Activated naive CD8-positive, alpha-beta T cell treated with anti-CD3 and anti-CD28 coated beads, Interleukin-2, amount 10 ng/mL, durations not matched to agents 7 days and 5 days (primary cell): Measurements from ENCODE around the gene PRIMPOL. TPM values are rescaled to one million over a fixed set of nuclear protein-coding genes. Genes with fewer than 3 reads are reported as not detected.
A peak's percentile ranks its signal among the peaks of the same experiment; 100 is the strongest.

Experiments used
- ATAC-seq: fragments of 150-1000 bp; cut with Tn5 transposase; one replicate; pipeline ENCODE4 v1.10.0; 2021; ENCODE audit warnings: low read depth, moderate library complexity
- POLR2A ChIA-PET: fragments of 350-600 bp; sonication (Branson Sonifier 250); formaldehyde crosslinking; loops from one replicate; lab custom pipeline; 2021; ENCODE audit warnings: antibody characterized with exemption; lab: Charles Lee
- DNase-seq: peaks from one replicate; pipeline ENCODE4 v3.0.0; 2021
- H3K27ac Mint-ChIP-seq: one replicate; pipeline ENCODE4 v1.8.0; 2022; ENCODE audit warnings: mild to moderate bottlenecking, mixed read lengths
- H3K27me3 Mint-ChIP-seq: one replicate; pipeline ENCODE4 v1.8.0; 2022; ENCODE audit warnings: mild to moderate bottlenecking, moderate library complexity, mixed read lengths
- H3K36me3 Mint-ChIP-seq: one replicate; pipeline ENCODE4 v1.8.0; 2021; ENCODE audit warnings: mild to moderate bottlenecking, mixed read lengths
- H3K4me1 Mint-ChIP-seq: one replicate; pipeline ENCODE4 v1.8.0; 2021; ENCODE audit warnings: mixed read lengths
- H3K4me3 Mint-ChIP-seq: one replicate; pipeline ENCODE4 v1.8.0; 2022; ENCODE audit warnings: mild to moderate bottlenecking, moderate library complexity, mixed read lengths
- H3K9me3 Mint-ChIP-seq: one replicate; pipeline ENCODE4 v1.8.0; 2021; ENCODE audit warnings: mixed read lengths
- total RNA-seq, 2 experiments: library from RNA; stranded (reverse); gene quantifications; one replicate each; pipeline ENCODE4 v1.2.3, GENCODE V29; 2021

PRIMPOL gene
- total RNA-seq, 2 experiments from 2014 or later, result 22.5 to 25.0 TPM

DNA sequence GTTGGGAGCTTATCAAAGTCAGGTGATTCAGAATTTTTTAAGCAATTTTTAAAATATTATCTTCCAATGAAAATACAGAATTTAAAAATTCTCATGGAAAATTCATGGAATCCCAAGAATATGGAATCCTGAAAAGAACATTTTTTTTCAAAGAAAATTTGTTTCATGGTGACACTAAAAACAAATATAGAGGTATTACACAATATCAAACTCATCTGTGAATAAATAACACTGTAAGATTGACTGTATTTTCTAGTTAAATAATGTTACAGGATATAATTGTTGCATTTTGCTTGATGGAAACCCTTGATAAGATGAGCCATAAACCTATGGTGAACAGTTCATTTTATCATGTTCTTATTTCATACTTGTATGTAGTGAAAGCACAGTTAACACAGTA lies 11.4 kb downstream of the PRIMPOL start:
- Mint-ChIP-seq H3K4me3 (no peak overlapping the region), H3K27ac (no peak overlapping the region), H3K4me1 (peaks cover 6% of the 10 kb centered on the region), H3K36me3 (peaks cover 20% of the 10 kb centered on the region), H3K9me3 (no peaks in the 10 kb centered on the region), H3K27me3 (no peaks in the 10 kb centered on the region)
- POLR2A ChIA-PET, result no interaction called here
- ATAC-seq (no peak), DNase-seq (no peak)

DNA sequence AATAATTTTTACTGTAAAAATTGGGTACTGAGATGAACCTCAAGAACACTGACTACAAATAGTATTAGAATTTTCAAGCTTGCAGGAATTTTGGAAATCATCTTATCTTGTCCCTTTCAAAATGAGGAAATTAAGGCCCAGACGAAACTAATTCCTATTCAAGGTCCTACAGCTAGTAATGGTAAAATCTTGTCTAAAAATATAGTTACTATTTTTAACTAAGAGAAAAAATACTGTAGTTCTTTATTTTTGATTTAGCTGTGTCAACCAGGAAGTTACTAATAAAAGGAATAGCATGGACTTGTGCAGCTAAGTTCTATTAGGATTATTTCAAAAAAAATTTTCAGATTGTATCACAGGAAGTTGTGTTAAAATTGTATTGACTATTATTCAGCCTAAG lies 12.7 kb downstream of the PRIMPOL start:
- Mint-ChIP-seq H3K27ac (no peak overlapping the region), H3K9me3 (no peaks in the 10 kb centered on the region), H3K4me3 (no peak overlapping the region), H3K4me1 (peaks cover 8% of the 10 kb centered on the region), H3K36me3 (peaks cover 22% of the 10 kb centered on the region), H3K27me3 (no peaks in the 10 kb centered on the region)
- POLR2A ChIA-PET, result interaction anchor here (1.4 kb wide), 1 partner anchor 13 kb away, joined by 4 read pairs; the partner anchor contains the start of genes CASP3 and PRIMPOL
- ATAC-seq, result no peak
- DNase-seq, result no peak

DNA sequence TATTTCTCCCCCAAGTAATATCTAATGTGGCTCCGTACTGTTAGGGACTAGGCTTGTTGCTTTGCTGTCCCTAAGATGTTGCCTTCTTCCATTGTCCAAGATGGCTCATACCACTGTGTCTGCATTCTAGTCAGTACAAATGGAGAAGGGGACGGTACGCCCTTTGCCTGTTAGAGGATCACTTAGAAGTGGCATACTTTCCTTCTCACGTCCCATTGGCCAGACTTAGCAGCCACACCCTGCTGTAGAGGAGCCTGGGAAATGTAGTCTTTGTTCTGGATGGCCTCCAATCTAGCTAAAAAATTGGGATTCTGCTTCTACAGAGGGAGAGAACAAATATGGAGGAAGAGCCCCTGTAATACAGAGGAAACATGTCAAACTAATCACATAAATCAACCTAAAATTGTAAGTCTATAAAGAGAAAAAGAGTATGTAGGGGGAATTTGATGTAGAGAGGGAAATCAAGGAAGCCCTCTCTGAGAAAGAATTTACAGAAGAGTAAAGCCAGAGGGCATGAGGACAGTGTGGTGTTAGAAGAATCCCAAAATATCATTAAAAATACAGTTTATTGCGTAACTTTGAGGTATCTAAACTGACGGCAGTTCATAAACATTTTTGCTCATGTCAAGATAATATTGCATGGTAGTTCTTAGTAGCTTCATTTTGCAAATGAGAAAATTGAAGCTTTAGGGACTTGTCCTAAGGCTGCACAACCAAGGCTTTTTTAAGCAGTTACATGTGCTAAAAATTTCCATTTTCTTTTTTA lies 15.1 kb downstream of the PRIMPOL start:
- Mint-ChIP-seq H3K36me3 (peaks cover 37% of the 10 kb centered on the region), H3K27ac (peak overlapping the region; percentile 34), H3K27me3 (no peaks in the 10 kb centered on the region), H3K9me3 (no peaks in the 10 kb centered on the region), H3K4me3 (no peak overlapping the region), H3K4me1 (peaks cover 26% of the 10 kb centered on the region)
- DNase-seq (no peak), ATAC-seq (no peak)
- POLR2A ChIA-PET, result interaction anchor here (1.2 kb wide), 1 partner anchor 15 kb away, joined by 5 read pairs; the partner anchor contains the start of genes CASP3 and PRIMPOL

DNA sequence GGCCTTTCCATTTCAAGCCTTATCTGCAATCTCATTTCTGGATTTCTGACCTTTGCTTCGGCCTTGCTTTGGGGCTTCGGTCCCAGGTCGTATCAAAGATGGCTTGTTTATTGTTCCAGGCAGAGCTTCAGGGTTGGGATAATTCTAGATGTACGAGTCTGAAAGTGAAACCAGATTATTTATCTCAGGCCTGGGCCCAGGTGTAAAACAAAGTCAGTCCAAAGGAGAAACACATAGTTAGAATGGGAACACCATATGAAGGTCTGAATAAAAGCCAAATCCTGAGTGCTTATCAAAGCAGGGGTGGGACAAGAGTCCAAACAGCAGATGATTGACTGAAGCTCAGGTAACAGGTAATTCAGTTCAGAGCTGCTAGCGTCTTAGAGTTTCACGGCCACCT lies 17.1 kb downstream of the PRIMPOL start:
- ATAC-seq, result no peak
- Mint-ChIP-seq H3K27me3 (no peaks in the 10 kb centered on the region), H3K4me1 (peaks cover 31% of the 10 kb centered on the region), H3K27ac (peak overlapping the region; percentile 36), H3K36me3 (peaks cover 33% of the 10 kb centered on the region), H3K9me3 (no peaks in the 10 kb centered on the region), H3K4me3 (no peak overlapping the region)
- POLR2A ChIA-PET, result no interaction called here
- DNase-seq, result no peak

DNA sequence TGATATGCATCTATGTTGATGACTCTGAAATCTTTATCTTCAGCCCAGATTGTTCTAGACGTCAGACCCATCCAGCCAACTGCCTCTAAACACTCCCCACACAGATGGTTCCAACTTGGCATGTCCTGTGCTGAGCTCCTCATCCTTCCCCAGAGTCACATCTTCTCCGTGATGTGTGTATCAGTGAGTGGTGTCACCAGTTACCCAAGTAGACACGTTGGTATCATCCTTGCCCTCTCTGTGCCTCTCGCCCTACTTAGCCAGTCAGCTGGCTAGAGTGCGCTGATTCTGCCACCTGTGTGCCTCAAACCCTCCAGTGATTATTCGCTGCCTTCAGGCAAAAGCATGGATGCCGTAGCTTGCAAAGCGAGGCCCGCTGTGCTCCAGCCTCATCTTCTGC lies 18.6 kb downstream of the PRIMPOL start:
- Mint-ChIP-seq H3K36me3 (peaks cover 43% of the 10 kb centered on the region), H3K4me3 (peak overlapping the region; percentile 8), H3K9me3 (no peaks in the 10 kb centered on the region), H3K27me3 (no peaks in the 10 kb centered on the region), H3K4me1 (peaks cover 31% of the 10 kb centered on the region), H3K27ac (peak overlapping the region; percentile 90)
- POLR2A ChIA-PET, result interaction anchor here (0.9 to 2.1 kb wide), 5 partner anchors 18 to 438 kb away, joined by 3 to 11 read pairs (median 3); partner anchors contain the start of genes CASP3, CENPU and PRIMPOL
- peak; percentile 32 for ATAC-seq
- peak; percentile 38 for DNase-seq

DNA sequence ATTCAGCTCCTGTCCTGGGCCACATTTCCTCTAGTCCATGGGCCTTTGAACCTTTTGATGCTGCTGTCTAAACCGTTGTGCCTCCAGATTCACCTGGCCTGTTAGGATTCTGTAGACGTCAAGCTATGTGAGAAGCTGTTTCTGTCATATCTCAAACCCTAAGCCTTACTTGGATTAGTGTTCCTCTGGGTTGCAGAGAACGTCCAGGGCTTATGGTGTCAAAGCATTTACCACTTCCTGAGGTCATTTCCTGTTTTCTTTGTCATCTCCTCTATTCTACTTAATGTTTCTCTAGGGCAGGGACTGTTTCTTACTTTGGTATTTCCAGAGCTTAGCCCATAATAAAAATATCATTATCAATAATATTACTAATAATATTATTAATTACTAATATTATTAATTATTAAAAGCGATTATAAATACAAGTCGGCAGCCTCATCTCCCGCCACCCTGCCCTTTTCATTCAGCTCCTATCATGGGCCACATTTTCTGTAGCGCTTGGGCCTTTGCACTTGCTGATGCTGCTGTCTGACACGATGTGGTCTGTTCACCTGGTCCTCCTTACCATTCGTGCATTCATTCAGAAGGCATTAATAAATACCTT lies 19.1 kb downstream of the PRIMPOL start:
- Mint-ChIP-seq H3K4me3 (peak overlapping the region; percentile 31), H3K27me3 (no peaks in the 10 kb centered on the region), H3K9me3 (no peaks in the 10 kb centered on the region), H3K36me3 (peaks cover 43% of the 10 kb centered on the region), H3K4me1 (peaks cover 31% of the 10 kb centered on the region), H3K27ac (peak overlapping the region; percentile 90)
- DNase-seq, result no peak
- POLR2A ChIA-PET, result interaction anchor here (0.9 to 2.1 kb wide), 5 partner anchors 19 to 439 kb away, joined by 3 to 11 read pairs (median 3); partner anchors contain the start of genes CASP3, CENPU and PRIMPOL
- ATAC-seq, result peak; percentile 90

DNA sequence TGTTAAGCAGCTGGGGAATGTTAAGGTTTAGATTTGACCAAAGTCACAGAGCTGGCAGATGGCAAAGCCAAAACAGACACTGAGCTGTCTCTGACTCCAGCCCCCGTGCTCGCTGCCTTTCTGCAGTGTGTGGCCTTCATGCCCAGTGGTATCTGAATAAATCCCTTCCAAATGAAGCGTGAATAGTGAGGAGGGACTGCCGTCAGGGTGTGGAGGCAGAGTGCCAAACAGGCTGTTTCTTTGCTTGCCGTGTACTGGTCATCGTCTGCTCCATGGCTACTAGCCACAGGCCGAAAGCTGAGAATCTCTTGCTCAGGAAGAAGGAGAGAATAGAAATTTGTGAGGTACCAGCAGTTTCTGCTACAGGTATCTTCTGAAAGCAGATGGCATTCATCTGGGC lies 19.7 kb downstream of the PRIMPOL start:
- peak overlapping the region; percentile 78 for H3K27ac Mint-ChIP-seq
- peak overlapping the region; percentile 31 for H3K4me3 Mint-ChIP-seq
- no peaks in the 10 kb centered on the region for H3K27me3 Mint-ChIP-seq
- DNase-seq, result no peak
- no peak for ATAC-seq
- POLR2A ChIA-PET, result interaction anchor here (1.3 to 2.1 kb wide), 2 partner anchors 65 to 132 kb away, joined by 3 to 11 read pairs; partner anchors contain the start of gene CENPU
- no peaks in the 10 kb centered on the region for H3K9me3 Mint-ChIP-seq
- H3K36me3 Mint-ChIP-seq, result peaks cover 45% of the 10 kb centered on the region
- H3K4me1 Mint-ChIP-seq, result peaks cover 31% of the 10 kb centered on the region

DNA sequence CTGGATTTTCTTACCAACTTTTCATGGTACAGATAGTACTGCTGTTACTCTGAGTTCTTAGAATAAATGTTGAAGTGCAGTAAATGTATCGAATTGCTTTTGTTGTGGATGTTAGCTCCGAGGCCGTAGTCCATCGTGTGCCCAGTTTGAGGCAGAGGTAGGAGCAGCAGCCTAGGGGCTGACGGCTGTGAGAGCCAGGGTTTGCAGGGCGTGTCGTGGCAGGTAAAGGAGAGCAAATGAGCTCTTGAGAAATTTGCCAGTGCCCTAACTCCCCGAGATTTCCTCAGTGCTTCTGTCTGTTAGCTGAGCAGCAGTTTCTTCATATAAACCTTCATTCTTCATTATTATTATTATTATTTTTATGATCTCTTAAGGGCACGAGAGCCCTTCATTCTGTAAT lies 21.6 kb downstream of the PRIMPOL start:
- DNase-seq, result no peak
- Mint-ChIP-seq H3K36me3 (peaks cover 41% of the 10 kb centered on the region), H3K9me3 (no peaks in the 10 kb centered on the region), H3K27me3 (no peaks in the 10 kb centered on the region), H3K27ac (peak overlapping the region; percentile 42), H3K4me1 (peaks cover 26% of the 10 kb centered on the region), H3K4me3 (no peak overlapping the region)
- POLR2A ChIA-PET, result interaction anchor here (0.7 kb wide), 1 partner anchor 35 kb away, joined by 3 read pairs; no protein-coding TSS in a partner anchor
- no peak for ATAC-seq

DNA sequence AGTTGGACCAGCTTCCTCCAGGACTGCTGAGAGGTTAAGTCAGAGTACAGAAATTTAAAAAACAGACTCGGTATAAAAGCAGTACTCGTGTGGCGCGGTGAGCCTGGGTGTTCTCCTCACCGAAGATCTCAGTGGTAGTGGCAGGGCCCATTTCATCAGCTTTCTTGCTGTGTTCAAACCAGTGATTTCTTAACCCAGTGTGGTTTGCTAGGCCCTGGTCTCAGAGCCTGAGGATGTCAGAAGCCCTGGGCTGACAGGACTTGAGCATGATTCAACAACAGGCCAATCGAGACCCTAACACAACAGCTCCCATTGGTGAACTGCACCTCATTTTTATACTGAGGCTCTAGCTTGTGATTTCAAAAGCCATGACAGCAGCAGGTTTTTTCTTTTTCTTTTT lies 23.2 kb downstream of the PRIMPOL start:
- H3K4me3 Mint-ChIP-seq, result no peak overlapping the region
- peaks cover 31% of the 10 kb centered on the region for H3K36me3 Mint-ChIP-seq
- H3K27ac Mint-ChIP-seq, result no peak overlapping the region
- H3K9me3 Mint-ChIP-seq, result no peaks in the 10 kb centered on the region
- peaks cover 22% of the 10 kb centered on the region for H3K4me1 Mint-ChIP-seq
- no peaks in the 10 kb centered on the region for H3K27me3 Mint-ChIP-seq
- POLR2A ChIA-PET, result no interaction called here
- no peak for ATAC-seq
- no peak for DNase-seq

DNA sequence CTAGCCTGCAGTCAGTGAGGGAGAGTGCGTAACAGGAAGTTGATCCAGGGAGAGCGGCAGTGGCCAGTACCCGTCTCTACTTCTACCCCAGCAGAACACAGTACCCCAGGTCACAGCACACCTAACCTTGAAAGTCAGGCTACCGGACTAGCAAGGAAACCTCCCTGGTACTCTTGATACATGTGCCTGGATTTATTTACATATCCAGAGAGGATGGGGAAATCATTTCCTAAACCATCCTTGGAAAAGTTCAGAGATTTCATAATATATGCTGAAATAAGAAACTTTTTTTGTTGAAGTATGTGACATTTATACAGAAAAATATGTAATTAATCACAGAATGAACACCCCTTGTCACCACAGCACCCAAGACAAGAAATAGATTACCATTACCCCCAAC lies 24.5 kb downstream of the PRIMPOL start:
- ATAC-seq, result no peak

DNA sequence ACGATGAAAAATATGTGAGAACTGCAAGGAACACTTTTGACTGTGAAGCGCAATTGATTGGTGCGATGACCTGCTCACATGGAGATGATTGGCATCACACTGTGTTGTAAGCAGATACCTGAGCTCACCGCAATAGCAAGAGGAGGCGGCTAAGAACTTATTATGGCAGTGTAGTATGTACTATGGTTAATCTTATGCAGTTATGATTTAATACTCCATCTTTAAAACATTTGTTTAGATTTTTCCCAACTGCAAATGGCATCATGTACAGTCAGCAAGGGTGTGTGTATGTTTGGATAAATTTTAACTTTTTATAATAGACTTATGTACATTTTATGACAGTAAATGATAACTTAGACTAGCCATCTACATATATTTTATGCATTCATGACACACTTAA lies 25.5 kb downstream of the PRIMPOL start:
- no peaks in the 10 kb centered on the region for H3K27me3 Mint-ChIP-seq
- no peaks in the 10 kb centered on the region for H3K9me3 Mint-ChIP-seq
- DNase-seq, result no peak
- POLR2A ChIA-PET, result no interaction called here
- peaks cover 2% of the 10 kb centered on the region for H3K4me1 Mint-ChIP-seq
- no peak for ATAC-seq
- H3K4me3 Mint-ChIP-seq, result no peak overlapping the region
- peaks cover 19% of the 10 kb centered on the region for H3K36me3 Mint-ChIP-seq
- no peak overlapping the region for H3K27ac Mint-ChIP-seq

More for the DNA sequence above, 24.5 kb downstream of the PRIMPOL start:
- Mint-ChIP-seq H3K27ac (no peak overlapping the region), H3K9me3 (no peaks in the 10 kb centered on the region), H3K4me1 (peaks cover 11% of the 10 kb centered on the region), H3K4me3 (no peak overlapping the region), H3K36me3 (peaks cover 21% of the 10 kb centered on the region), H3K27me3 (no peaks in the 10 kb centered on the region)
- DNase-seq, result no peak
- POLR2A ChIA-PET, result no interaction called here

DNA sequence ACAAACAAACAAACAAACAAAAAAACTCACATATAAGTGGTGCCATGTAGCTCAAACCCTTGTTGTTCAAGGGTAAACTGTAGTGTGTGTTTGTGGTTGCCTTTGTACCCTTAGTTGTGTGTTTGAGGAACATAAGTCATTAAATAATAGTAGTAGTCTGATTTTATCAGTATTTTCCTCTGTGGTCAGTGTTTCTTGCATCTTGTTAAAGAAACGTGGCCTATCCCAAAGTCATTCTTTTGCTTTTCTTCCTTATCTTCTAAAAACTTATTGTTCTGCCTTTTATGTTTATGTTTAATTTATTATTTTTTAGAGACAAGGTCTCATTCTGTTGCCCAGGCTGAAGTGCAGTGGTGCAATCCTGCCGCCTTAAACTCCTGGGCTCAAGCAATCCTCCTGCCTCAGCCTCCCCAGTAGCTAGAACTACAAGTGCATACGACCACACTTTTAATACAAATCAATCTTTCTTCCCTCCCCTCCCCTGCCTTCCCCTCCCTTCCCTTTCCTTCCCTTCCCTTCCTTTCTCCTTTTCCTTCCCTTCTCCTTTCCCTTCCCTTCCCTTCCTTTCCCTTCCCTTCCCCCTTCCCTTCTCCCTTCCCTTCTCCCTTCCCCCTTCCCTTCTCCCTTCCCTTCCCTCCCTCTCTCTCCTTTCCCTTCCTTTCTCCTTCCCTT lies 26.4 kb downstream of the PRIMPOL start:
- Mint-ChIP-seq H3K9me3 (no peaks in the 10 kb centered on the region), H3K36me3 (peaks cover 22% of the 10 kb centered on the region), H3K4me1 (no peaks in the 10 kb centered on the region), H3K27ac (no peak overlapping the region), H3K27me3 (no peaks in the 10 kb centered on the region), H3K4me3 (no peak overlapping the region)
- POLR2A ChIA-PET, result no interaction called here
- DNase-seq (no peak), ATAC-seq (no peak)

DNA sequence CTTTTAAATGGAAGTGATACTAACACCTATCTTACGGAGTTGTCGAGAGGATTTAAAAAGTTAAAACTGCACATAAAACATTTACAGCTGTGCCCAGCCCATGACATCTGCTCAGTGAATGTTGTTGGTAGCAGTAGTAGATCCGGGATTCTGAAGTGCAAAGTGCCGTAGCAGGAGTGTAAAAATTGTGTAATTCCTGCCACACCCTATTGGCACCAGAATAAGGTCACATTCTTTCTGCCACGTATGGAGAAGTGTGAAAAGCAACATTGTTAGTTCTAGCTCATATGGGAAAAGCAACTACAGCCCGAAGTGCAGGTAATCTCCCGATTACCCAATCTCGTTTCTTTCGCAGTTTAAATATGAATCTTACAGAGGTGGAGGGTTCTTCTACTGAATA lies 31.2 kb downstream of the PRIMPOL start:
- POLR2A ChIA-PET, result no interaction called here
- ATAC-seq (no peak), DNase-seq (no peak)
- Mint-ChIP-seq H3K27me3 (no peaks in the 10 kb centered on the region), H3K9me3 (no peaks in the 10 kb centered on the region), H3K4me1 (peaks cover 11% of the 10 kb centered on the region), H3K27ac (no peak overlapping the region), H3K36me3 (peaks cover 11% of the 10 kb centered on the region), H3K4me3 (no peak overlapping the region)
